GM23248 (cell line): ENCODE measurements around the gene CUL9.

Experiments used
- EZH2 ChIP-seq: fragments of 200-600 bp; sonication (generic); IDR thresholded peaks from 2 replicates; pipeline ENCODE4 v1.6.1; 2018; ENCODE audit warnings: antibody characterized with exemption, mild to moderate bottlenecking; ENCODE audit not compliant: insufficient read depth, poor library complexity, severe bottlenecking
- EZH2phosphoT487 ChIP-seq: fragments of 200-600 bp; sonication (generic); IDR thresholded peaks from 2 replicates; pipeline ENCODE4 v1.6.1; 2018; ENCODE audit warnings: antibody characterized with exemption, moderate library complexity, mild to moderate bottlenecking, low read depth; ENCODE audit not compliant: insufficient read depth

DNA sequence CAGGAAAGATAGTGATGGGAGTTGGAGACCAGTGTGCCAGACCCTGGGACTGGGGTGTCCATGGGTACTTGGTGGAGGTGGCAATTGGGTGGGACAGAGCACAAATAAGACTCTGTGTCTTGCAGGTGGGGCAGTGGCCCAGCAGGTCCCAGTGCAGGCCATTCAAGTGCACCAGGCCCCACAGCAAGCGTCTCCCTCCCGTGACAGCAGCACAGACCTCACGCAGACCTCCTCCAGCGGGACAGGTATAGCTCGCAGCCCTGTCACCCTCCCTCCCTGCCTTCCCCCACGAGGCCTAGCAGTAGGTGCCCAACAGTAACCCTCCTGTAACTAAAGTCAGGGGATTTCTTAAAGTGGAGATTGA lies 5.6 kb upstream of the CUL9 start:
- no peak for TF ChIP-seq EZH2phosphoT487
- TF ChIP-seq EZH2 = no peak
